SK-N-SH (cell line): ENCODE results near the gene DBP. TPM values are rescaled to one million over a fixed set of nuclear protein-coding genes. Genes with fewer than 3 reads are reported as not detected.

Experiments used
- CTCF ChIA-PET: fragments of 300-600, 350-600 bp; formaldehyde crosslinking; extraction: SDS; loops from one replicate; lab custom pipeline; 2021; lab: Yijun Ruan, JAX
- POLR2A ChIA-PET: fragments of 350-600 bp; sonication (Branson Sonifier 250); formaldehyde crosslinking; extraction: SDS; loops from one replicate; lab custom pipeline; 2020; ENCODE audit warnings: antibody characterized with exemption, inconsistent platforms; lab: Yijun Ruan, JAX
- DNase-seq: peaks from one replicate; pipeline ENCODE4 v3.0.0; 2012
- H2AFZ ChIP-seq: fragments of 200-600 bp; sonication (generic); 2 replicates; pipeline ENCODE4 v1.8.1; 2016; ENCODE audit warnings: antibody characterized with exemption, mild to moderate bottlenecking, low read depth
- H3F3A ChIP-seq: fragments of 200-600 bp; sonication (generic); replicated peaks from 2 replicates; pipeline ENCODE3; 2016; ENCODE audit warnings: antibody characterized with exemption, mild to moderate bottlenecking; ENCODE audit not compliant: insufficient read depth
- H3K27ac ChIP-seq, 2 experiments: fragments of 200-500 bp in 1 of 2; fragments of 200-600 bp in 1 of 2; sonication (Bioruptor generic) in 1 of 2; sonication (generic), shearing (Covaris generic) in 1 of 2; 2 replicates each; pipeline versions ENCODE4 v1.5.1 to v1.6.1; 2014 to 2016; ENCODE audit warnings: low read depth in 2 of 2, inconsistent platforms in 1 of 2, low read length in 1 of 2, mild to moderate bottlenecking in 1 of 2, mixed read lengths in 1 of 2
- H3K27me3 ChIP-seq: fragments of 200-600 bp; sonication (generic), shearing (Covaris generic); 2 replicates; pipeline ENCODE4 v1.6.1; 2016; ENCODE audit warnings: mixed run types; ENCODE audit not compliant: insufficient read depth
- H3K36me3 ChIP-seq, 2 experiments: fragments of 200-500 bp in 1 of 2; fragments of 200-600 bp in 1 of 2; sonication (Bioruptor generic) in 1 of 2; sonication (generic) in 1 of 2; replicated peaks in 1 of 2; 2 replicates each; pipeline versions ENCODE3 to v1.5.1; 2014 to 2016; ENCODE audit warnings: low read length in 1 of 2, mild to moderate bottlenecking in 1 of 2; ENCODE audit not compliant: insufficient read depth in 2 of 2, control insufficient read depth in 1 of 2
- H3K4me1 ChIP-seq, 2 experiments: fragments of 200-500 bp in 1 of 2; fragments of 200-600 bp in 1 of 2; sonication (Bioruptor generic) in 1 of 2; sonication (generic), shearing (Covaris generic) in 1 of 2; 2 replicates each; pipeline versions ENCODE4 v1.5.1 to v1.6.1; 2014 to 2016; ENCODE audit warnings: low read depth in 1 of 2, low read length in 1 of 2, mixed run types in 1 of 2; ENCODE audit not compliant: insufficient read depth in 2 of 2, control insufficient read depth in 1 of 2
- H3K4me2 ChIP-seq: fragments of 200-600 bp; sonication (generic), shearing (Covaris generic); 2 replicates; pipeline ENCODE4 v1.6.1; 2017; ENCODE audit warnings: mixed run types
- H3K4me3 ChIP-seq, 2 experiments: fragments of 200-500 bp in 1 of 2; fragments of 200-600 bp in 1 of 2; sonication (Bioruptor generic) in 1 of 2; sonication (generic), shearing (Covaris generic) in 1 of 2; 2 replicates each; pipeline versions ENCODE4 v1.5.1 to v1.8.1; 2014 to 2016; ENCODE audit warnings: low read depth in 2 of 2, inconsistent platforms in 1 of 2, low read length in 1 of 2, mild to moderate bottlenecking in 1 of 2, mixed read lengths in 1 of 2, moderate library complexity in 1 of 2
- H3K79me2 ChIP-seq: fragments of 200-600 bp; sonication (generic); 2 replicates; pipeline ENCODE4 v1.8.1; 2017; ENCODE audit warnings: mild to moderate bottlenecking; ENCODE audit not compliant: insufficient read depth
- H3K9ac ChIP-seq: fragments of 200-600 bp; sonication (generic); 2 replicates; pipeline ENCODE4 v1.6.1; 2017; ENCODE audit warnings: mixed run types
- H3K9me2 ChIP-seq: fragments of 200-600 bp; sonication (generic); 2 replicates; pipeline ENCODE4 v1.6.1; 2017; ENCODE audit warnings: mixed run types
- H3K9me3 ChIP-seq: fragments of 200-600 bp; sonication (generic); 2 replicates; pipeline ENCODE4 v1.6.1; 2017; ENCODE audit warnings: mixed run types, mild to moderate bottlenecking, moderate library complexity
- H4K20me1 ChIP-seq: fragments of 200-600 bp; sonication (generic); 2 replicates; pipeline ENCODE4 v1.6.1; 2017; ENCODE audit warnings: mild to moderate bottlenecking, mixed run types; ENCODE audit not compliant: insufficient read depth
- CHD2 ChIP-seq: fragments of 150-350 bp; IDR thresholded peaks from 2 replicates; pipeline ENCODE4 v1.6.1; 2018; ENCODE audit warnings: low read length; ENCODE audit not compliant: partially characterized antibody
- EP300 ChIP-seq, 2 experiments: IDR thresholded peaks; 2 replicates each; pipeline versions ENCODE4 v1.4.0 to v1.6.1; 2012; ENCODE audit warnings: borderline replicate concordance in 1 of 2, low read depth in 1 of 2, low read length in 1 of 2
- FOXJ3 ChIP-seq: sonication (generic); formaldehyde crosslinking; IDR thresholded peaks from 2 replicates; pipeline ENCODE4 v1.5.1; 2020; ENCODE audit warnings: mild to moderate bottlenecking, missing genetic modification reagents
- FOXM1 ChIP-seq: IDR thresholded peaks from 2 replicates; pipeline ENCODE4 v1.4.0; 2012; ENCODE audit warnings: low read depth, mild to moderate bottlenecking
- JUND ChIP-seq: IDR thresholded peaks from 2 replicates; pipeline ENCODE4 v1.4.0; 2012
- RFX5 ChIP-seq: IDR thresholded peaks from 2 replicates; pipeline ENCODE4 v1.6.1; 2012; ENCODE audit warnings: mild to moderate bottlenecking, improper control_type of control experiment, low read length
- SMC3 ChIP-seq: IDR thresholded peaks from 2 replicates; pipeline ENCODE4 v1.6.1; 2012; ENCODE audit warnings: low read depth, low read length, improper control_type of control experiment
- TCF12 ChIP-seq: IDR thresholded peaks from 2 replicates; pipeline ENCODE4 v1.4.0; 2012
- TEAD4 ChIP-seq: IDR thresholded peaks from 2 replicates; pipeline ENCODE4 v1.4.0; 2012; ENCODE audit warnings: mild to moderate bottlenecking, borderline replicate concordance; ENCODE audit not compliant: insufficient read depth
- WGBS: methylation state at CpG from one replicate; pipeline ENCODE4 v1.1.6; 2017; ENCODE audit warnings: low lambda C conversion rate; 5-methylcytosine and 5-hydroxymethylcytosine counted together
- polyA plus RNA-seq, 3 experiments: library from polyadenylated mRNA; depleted of rRNA; stranded (reverse); fragments of >200 nt; gene quantifications; 2 replicates each; pipeline ENCODE4 v1.2.3, GENCODE V29; 2012
- TF ChIP-seq, protein P1 (sequence below): IDR thresholded peaks from 2 replicates; pipeline ENCODE4 v1.4.0; 2012; ENCODE audit warnings: low read depth, borderline replicate concordance
- TF ChIP-seq, protein P2 (sequence below): fragments of 150-350 bp; IDR thresholded peaks from 2 replicates; pipeline ENCODE4 v1.6.1; 2017; ENCODE audit warnings: antibody characterized with exemption, low read length, low read depth, borderline replicate concordance
- TF ChIP-seq, protein P3 (sequence below): IDR thresholded peaks from 2 replicates; pipeline ENCODE4 v1.4.0; 2012; ENCODE audit warnings: low read depth

DBP gene
- polyA plus RNA-seq, 1 of the 3 experiments (the other 2 are of a cell fraction), result 12.6 TPM

DNA sequence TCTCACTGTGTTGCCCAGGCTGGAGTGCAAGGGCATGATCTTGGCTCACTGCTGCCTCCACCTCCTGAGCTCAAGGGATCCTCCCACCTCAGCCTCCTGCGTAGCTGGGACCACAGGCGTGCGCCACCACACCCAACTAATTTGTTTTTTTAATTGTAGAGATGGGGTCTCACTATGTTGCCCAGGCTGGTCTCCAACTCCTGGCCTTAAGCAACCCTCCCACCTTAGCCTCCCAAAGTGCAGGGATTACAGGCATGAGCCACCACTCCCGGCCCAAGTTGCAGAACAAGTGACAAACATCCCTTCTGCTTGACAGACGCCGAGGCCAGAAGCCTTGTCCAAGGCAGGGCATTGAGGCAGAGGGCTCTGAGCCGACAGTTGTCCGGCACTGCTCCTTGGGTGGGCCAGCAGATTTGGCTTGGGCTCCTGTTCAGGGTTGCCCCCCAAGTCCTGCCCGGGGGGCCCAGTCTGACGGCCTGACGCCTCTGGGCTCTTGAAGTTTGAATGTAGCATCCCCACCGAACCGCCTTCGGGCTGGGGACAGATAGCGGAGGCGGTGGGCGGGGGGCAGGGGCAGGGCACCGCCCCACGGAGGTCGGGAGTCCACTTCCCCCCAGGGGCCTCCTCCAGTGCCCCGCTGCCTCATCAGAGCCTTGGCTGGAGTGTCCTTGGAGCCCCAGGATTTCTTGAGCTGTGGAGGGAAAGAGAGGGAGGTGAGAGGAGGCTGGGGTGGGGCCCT is 36.3 kb downstream of the DBP start:
- no peak overlapping the region for H3K4me3 ChIP-seq
- no peaks in the 10 kb centered on the region for H3K79me2 ChIP-seq
- H3K4me2 ChIP-seq, result no peak overlapping the region
- no peaks in the 10 kb centered on the region for H3K4me1 ChIP-seq
- H3K27me3 ChIP-seq, result no peaks in the 10 kb centered on the region; the same call in 1 of the 2 replicates
- H3K36me3 ChIP-seq, result no peaks in the 10 kb centered on the region
- CTCF ChIA-PET, result interaction anchor here (1.0 to 1.4 kb wide), 2 partner anchors 12 to 112 kb away, joined by 6 to 13 read pairs; no protein-coding TSS in a partner anchor
- H3K9me3 ChIP-seq, result no peaks in the 10 kb centered on the region
- POLR2A ChIA-PET, result no interaction called here
- H3K27ac ChIP-seq, result no peak overlapping the region
- H3K9ac ChIP-seq, result no peak overlapping the region
- H3F3A ChIP-seq, result no peaks in the 10 kb centered on the region
- no peaks in the 10 kb centered on the region for H4K20me1 ChIP-seq
- H2AFZ ChIP-seq, result no peak overlapping the region
- no peaks in the 10 kb centered on the region for H3K9me2 ChIP-seq
- TF ChIP-seq FOXM1 (no peak), JUND (no peak), CHD2 (no peak), TEAD4 (no peak), SMC3 (no peak), TCF12 (no peak), FOXJ3 (CRISPR knock-in tag) (no peak), EP300 (IDR thresholded peaks at IDR 0.05; ENCODE audit: borderline replicate concordance in 1 of 2, low read depth in 1 of 2, low read length in 1 of 2) (no peak)
- TF ChIP-seq, protein P1, sequence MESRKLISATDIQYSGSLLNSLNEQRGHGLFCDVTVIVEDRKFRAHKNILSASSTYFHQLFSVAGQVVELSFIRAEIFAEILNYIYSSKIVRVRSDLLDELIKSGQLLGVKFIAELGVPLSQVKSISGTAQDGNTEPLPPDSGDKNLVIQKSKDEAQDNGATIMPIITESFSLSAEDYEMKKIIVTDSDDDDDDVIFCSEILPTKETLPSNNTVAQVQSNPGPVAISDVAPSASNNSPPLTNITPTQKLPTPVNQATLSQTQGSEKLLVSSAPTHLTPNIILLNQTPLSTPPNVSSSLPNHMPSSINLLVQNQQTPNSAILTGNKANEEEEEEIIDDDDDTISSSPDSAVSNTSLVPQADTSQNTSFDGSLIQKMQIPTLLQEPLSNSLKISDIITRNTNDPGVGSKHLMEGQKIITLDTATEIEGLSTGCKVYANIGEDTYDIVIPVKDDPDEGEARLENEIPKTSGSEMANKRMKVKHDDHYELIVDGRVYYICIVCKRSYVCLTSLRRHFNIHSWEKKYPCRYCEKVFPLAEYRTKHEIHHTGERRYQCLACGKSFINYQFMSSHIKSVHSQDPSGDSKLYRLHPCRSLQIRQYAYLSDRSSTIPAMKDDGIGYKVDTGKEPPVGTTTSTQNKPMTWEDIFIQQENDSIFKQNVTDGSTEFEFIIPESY, result no peak
- TF ChIP-seq, protein P2, sequence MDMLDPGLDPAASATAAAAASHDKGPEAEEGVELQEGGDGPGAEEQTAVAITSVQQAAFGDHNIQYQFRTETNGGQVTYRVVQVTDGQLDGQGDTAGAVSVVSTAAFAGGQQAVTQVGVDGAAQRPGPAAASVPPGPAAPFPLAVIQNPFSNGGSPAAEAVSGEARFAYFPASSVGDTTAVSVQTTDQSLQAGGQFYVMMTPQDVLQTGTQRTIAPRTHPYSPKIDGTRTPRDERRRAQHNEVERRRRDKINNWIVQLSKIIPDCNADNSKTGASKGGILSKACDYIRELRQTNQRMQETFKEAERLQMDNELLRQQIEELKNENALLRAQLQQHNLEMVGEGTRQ, result no peak
- TF ChIP-seq, all 33 proteins: peak for 0
- DNase-seq, result no peak
- 84% methylated on average over 18 of the region's 21 CpGs for WGBS

GRCh38 chr19:48598996-48599700 is 38.0 kb downstream of the DBP start:
- ChIA-PET CTCF (interaction anchor here (0.7 to 1.4 kb wide), 3 partner anchors 10 to 14 kb away, joined by 3 to 13 read pairs (median 3); no protein-coding TSS in a partner anchor), POLR2A (no interaction called here)
- Histone ChIP-seq H3K4me1 (no peaks in the 10 kb centered on the region), H3K27me3 (no peaks in the 10 kb centered on the region; the same call in 1 of the 2 replicates), H3K9me3 (no peaks in the 10 kb centered on the region), H3K27ac (no peak overlapping the region), H3K36me3 (no peaks in the 10 kb centered on the region), H3K4me3 (no peak overlapping the region), H3K9me2 (no peaks in the 10 kb centered on the region), H4K20me1 (no peaks in the 10 kb centered on the region), H3F3A (no peaks in the 10 kb centered on the region), H2AFZ (no peak overlapping the region), H3K79me2 (no peaks in the 10 kb centered on the region), H3K9ac (no peak overlapping the region), H3K4me2 (no peak overlapping the region)
- no peak for TF ChIP-seq RFX5
- TF ChIP-seq, protein P3, sequence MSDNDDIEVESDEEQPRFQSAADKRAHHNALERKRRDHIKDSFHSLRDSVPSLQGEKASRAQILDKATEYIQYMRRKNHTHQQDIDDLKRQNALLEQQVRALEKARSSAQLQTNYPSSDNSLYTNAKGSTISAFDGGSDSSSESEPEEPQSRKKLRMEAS, result no peak
- no peak for DNase-seq
- 51% methylated on average over 29 of the region's 30 CpGs for WGBS
